ENCODE measurements around the gene ATP2A3.

- TF ChIP-seq, protein P1, sequence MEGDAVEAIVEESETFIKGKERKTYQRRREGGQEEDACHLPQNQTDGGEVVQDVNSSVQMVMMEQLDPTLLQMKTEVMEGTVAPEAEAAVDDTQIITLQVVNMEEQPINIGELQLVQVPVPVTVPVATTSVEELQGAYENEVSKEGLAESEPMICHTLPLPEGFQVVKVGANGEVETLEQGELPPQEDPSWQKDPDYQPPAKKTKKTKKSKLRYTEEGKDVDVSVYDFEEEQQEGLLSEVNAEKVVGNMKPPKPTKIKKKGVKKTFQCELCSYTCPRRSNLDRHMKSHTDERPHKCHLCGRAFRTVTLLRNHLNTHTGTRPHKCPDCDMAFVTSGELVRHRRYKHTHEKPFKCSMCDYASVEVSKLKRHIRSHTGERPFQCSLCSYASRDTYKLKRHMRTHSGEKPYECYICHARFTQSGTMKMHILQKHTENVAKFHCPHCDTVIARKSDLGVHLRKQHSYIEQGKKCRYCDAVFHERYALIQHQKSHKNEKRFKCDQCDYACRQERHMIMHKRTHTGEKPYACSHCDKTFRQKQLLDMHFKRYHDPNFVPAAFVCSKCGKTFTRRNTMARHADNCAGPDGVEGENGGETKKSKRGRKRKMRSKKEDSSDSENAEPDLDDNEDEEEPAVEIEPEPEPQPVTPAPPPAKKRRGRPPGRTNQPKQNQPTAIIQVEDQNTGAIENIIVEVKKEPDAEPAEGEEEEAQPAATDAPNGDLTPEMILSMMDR (IDR thresholded peaks at IDR 0.05): no peak
- no peak for TF ChIP-seq POLR2A (IDR thresholded peaks at IDR 0.05)
These were observed 68.9 kb downstream of the ATP2A3 start for GRCh38 chr17:3895354-3895753.

All from adrenal gland (tissue), 5 donors.